Fibroblast of skin of left biceps (primary cell): ENCODE data around the gene MINDY4.
A peak's percentile ranks its signal among the peaks of the same experiment; 100 is the strongest.

Experiments
- DNase-seq, 2 experiments: peaks; one replicate each; pipeline ENCODE4 v3.0.0-alpha.2; 2013; ENCODE audit warnings: low read depth in 2 of 2

MINDY4 gene

GRCh38 chr7:30771174-30771879, at the start of gene MINDY4:
Gene MINDY4, plus strand, starts transcription at chr7:30771417. Its CDS starts 77 bp downstream, at chr7:30771494.
- DNase-seq: peak; percentile 17 to 34

GRCh38 chr7:30722187-30722586, 49.0 kb upstream of the MINDY4 start:
- DNase-seq: no peak

- DNase-seq: no peak
Measured at GRCh38 chr7:30722671-30723070, 48.5 kb upstream of the MINDY4 start.

- DNase-seq: no peak
Measured at GRCh38 chr7:30723776-30724175, 47.4 kb upstream of the MINDY4 start.

- no peak for DNase-seq
Measured at GRCh38 chr7:30726296-30727006, 44.8 kb upstream of the MINDY4 start.

GRCh38 chr7:30727061-30727945, 43.9 kb upstream of the MINDY4 start:
- no peak for DNase-seq

GRCh38 chr7:30728591-30729100, 42.6 kb upstream of the MINDY4 start:
- DNase-seq: no peak

GRCh38 chr7:30729642-30730041, 41.6 kb upstream of the MINDY4 start:
- DNase-seq: no peak

GRCh38 chr7:30730097-30730496, 41.1 kb upstream of the MINDY4 start:
- no peak for DNase-seq

GRCh38 chr7:30730996-30731395, 40.2 kb upstream of the MINDY4 start:
- DNase-seq: no peak

- DNase-seq: no peak
Measured at GRCh38 chr7:30731581-30731980, 39.6 kb upstream of the MINDY4 start.

- no peak for DNase-seq
Measured at GRCh38 chr7:30732606-30733005, 38.6 kb upstream of the MINDY4 start.

- no peak for DNase-seq
Measured at GRCh38 chr7:30733216-30733615, 38.0 kb upstream of the MINDY4 start.

GRCh38 chr7:30733691-30734090, 37.5 kb upstream of the MINDY4 start:
- no peak for DNase-seq

GRCh38 chr7:30734497-30734896, 36.7 kb upstream of the MINDY4 start:
- no peak for DNase-seq

- DNase-seq: no peak
Measured at GRCh38 chr7:30735631-30736030, 35.6 kb upstream of the MINDY4 start.

GRCh38 chr7:30736291-30736690, 34.9 kb upstream of the MINDY4 start:
- no peak for DNase-seq

GRCh38 chr7:30738026-30738915, 32.9 kb upstream of the MINDY4 start:
- DNase-seq: no peak

GRCh38 chr7:30739691-30740090, 31.5 kb upstream of the MINDY4 start:
- DNase-seq: no peak

GRCh38 chr7:30740417-30741181, 30.6 kb upstream of the MINDY4 start:
- DNase-seq: no peak
